MCF 10A (cell line): ENCODE measurements around the gene CRAMP1. TPM values are rescaled to one million over a fixed set of nuclear protein-coding genes. Genes with fewer than 3 reads are reported as not detected.

ENCODE experiments used
- BruUV-seq: library from RNA; stranded (reverse); fragments of 400-500 nt; replicated peaks from 2 replicates; lab custom pipeline; 2021; lab: Mats Ljungman, UMichigan
- CTCF ChIA-PET: fragments of 300-600 bp; sonication (Branson Sonifier 250); formaldehyde crosslinking; extraction: SDS; loops from one replicate; lab custom pipeline; 2021; ENCODE audit warnings: antibody characterized with exemption, inconsistent platforms; lab: Yijun Ruan, JAX
- POLR2A ChIA-PET: fragments of 300-600, 350-650 bp; sonication (Branson Sonifier 250); formaldehyde crosslinking; extraction: SDS; loops from one replicate; lab custom pipeline; 2020; ENCODE audit warnings: antibody characterized with exemption, inconsistent platforms; lab: Yijun Ruan, JAX
- DNase-seq: peaks from one replicate; pipeline ENCODE4 v3.0.0-alpha.2; 2018; ENCODE audit not compliant: unreplicated experiment
- H3K27ac Mint-ChIP-seq: one replicate; pipeline ENCODE4 v1.8.0; 2022; ENCODE audit warnings: mild to moderate bottlenecking, low read depth, mixed read lengths; ENCODE audit not compliant: unreplicated experiment
- H3K27me3 Mint-ChIP-seq: one replicate; pipeline ENCODE4 v1.8.0; 2022; ENCODE audit warnings: mixed read lengths; ENCODE audit not compliant: insufficient read depth, unreplicated experiment
- H3K36me3 Mint-ChIP-seq: one replicate; pipeline ENCODE4 v1.8.0; 2022; ENCODE audit warnings: mild to moderate bottlenecking, moderate library complexity, mixed read lengths; ENCODE audit not compliant: insufficient read depth, unreplicated experiment
- H3K4me1 Mint-ChIP-seq: one replicate; pipeline ENCODE4 v1.8.0; 2022; ENCODE audit warnings: mixed read lengths; ENCODE audit not compliant: insufficient read depth, unreplicated experiment
- H3K4me3 Mint-ChIP-seq: one replicate; pipeline ENCODE4 v1.8.0; 2022; ENCODE audit warnings: mild to moderate bottlenecking, moderate library complexity, mixed read lengths; ENCODE audit not compliant: unreplicated experiment
- H3K9me3 Mint-ChIP-seq: one replicate; pipeline ENCODE4 v1.8.0; 2022; ENCODE audit warnings: mixed read lengths; ENCODE audit not compliant: unreplicated experiment
- CTCF ChIP-seq: fragments of 200-600 bp; IDR thresholded peaks from one replicate; pipeline ENCODE4 v1.8.0; 2022; ENCODE audit warnings: antibody characterized with exemption, mild to moderate bottlenecking; ENCODE audit not compliant: unreplicated experiment
- intact Hi-C: fragments of 100-400 bp; cut with micrococcal nuclease; formaldehyde crosslinking; loops from 2 replicates; pipeline ENCODE4 v1.14.1; 2022
- total RNA-seq: library from RNA; stranded (reverse); gene quantifications from 2 replicates; pipeline ENCODE4 v1.2.3, GENCODE V29; 2022

Gene CRAMP1
- total RNA-seq, 1 experiment from 2014 or later = 26.3 TPM

- intact Hi-C loops = loop anchor here (5.0 kb wide), 1 partner anchor 64 kb away; the partner anchor contains the start of genes CRAMP1 and IFT140
- Mint-ChIP-seq H3K27ac (no peak overlapping the region), H3K36me3 (peaks cover 54% of the 10 kb centered on the region)
Observed at GRCh38 chr16:1676661-1677060, 64.5 kb downstream of the CRAMP1 start.

GRCh38 chr16:1677339-1677738, 65.2 kb downstream of the CRAMP1 start:
- peaks cover 52% of the 10 kb centered on the region for H3K36me3 Mint-ChIP-seq
- H3K27ac Mint-ChIP-seq = no peak overlapping the region
- no peaks in the 10 kb centered on the region for H3K27me3 Mint-ChIP-seq
- H3K4me3 Mint-ChIP-seq = peak overlapping the region; percentile 15
- no peak for TF ChIP-seq CTCF
- H3K9me3 Mint-ChIP-seq = no peaks in the 10 kb centered on the region
- H3K4me1 Mint-ChIP-seq = peaks cover 26% of the 10 kb centered on the region
- intact Hi-C loops = loop anchor here (5.0 kb wide), 1 partner anchor 65 kb away; the partner anchor contains the start of genes CRAMP1 and IFT140
- DNase-seq = no peak
- no TSS peak for BruUV-seq
- POLR2A ChIA-PET = interaction anchor here (0.6 to 3.4 kb wide), 23 partner anchors 13 to 1075 kb away, joined by 3 to 80 read pairs (median 5); partner anchors contain the start of genes CRAMP1, EME2, IFT140 and MAPK8IP3
- CTCF ChIA-PET = interaction anchor here (1.6 to 2.5 kb wide), 3 partner anchors 12 to 47 kb away, joined by 12 to 15 read pairs (median 14); partner anchors contain the start of gene MAPK8IP3

More at GRCh38 chr16:1676661-1677060, 64.5 kb downstream of the CRAMP1 start:
- CTCF ChIA-PET = interaction anchor here (1.6 to 2.5 kb wide), 2 partner anchors 13 to 29 kb away, joined by 12 to 15 read pairs; partner anchors contain the start of gene MAPK8IP3
- no peak for DNase-seq
- no peak for TF ChIP-seq CTCF
- BruUV-seq = no TSS peak
- Mint-ChIP-seq H3K4me1 (peaks cover 26% of the 10 kb centered on the region), H3K9me3 (no peaks in the 10 kb centered on the region), H3K27me3 (no peaks in the 10 kb centered on the region), H3K4me3 (peak overlapping the region; percentile 19)
- POLR2A ChIA-PET = interaction anchor here (0.8 to 3.4 kb wide), 6 partner anchors 12 to 95 kb away, joined by 3 to 32 read pairs (median 5); partner anchors contain the start of genes CRAMP1, EME2, IFT140 and MAPK8IP3

GRCh38 chr16:1677942-1678499, 65.9 kb downstream of the CRAMP1 start, which contains the start of gene JPT2:
JPT2 (plus strand) TSS chr16:1678279; CDS start chr16:1678313, 34 bp downstream.
- H3K36me3 Mint-ChIP-seq = peaks cover 49% of the 10 kb centered on the region
- ChIA-PET POLR2A (interaction anchor here (0.6 to 3.4 kb wide), 32 partner anchors 12 to 1074 kb away, joined by 3 to 80 read pairs (median 5); partner anchors contain the start of genes CRAMP1, EME2, IFT140 and MAPK8IP3), CTCF (interaction anchor here (0.6 to 2.5 kb wide), 6 partner anchors 11 to 321 kb away, joined by 3 to 15 read pairs (median 8); partner anchors contain the start of gene MAPK8IP3)
- peaks cover 26% of the 10 kb centered on the region for H3K4me1 Mint-ChIP-seq
- peak within 1 kb of the TSS; percentile 94 for H3K4me3 Mint-ChIP-seq
- intact Hi-C loops = loop anchor here (1.0 to 5.0 kb wide), 4 partner anchors 13 to 66 kb away; partner anchors contain the start of genes CRAMP1 and IFT140
- H3K27me3 Mint-ChIP-seq = no peaks in the 10 kb centered on the region
- peak within 1 kb of the TSS; percentile 80 for H3K27ac Mint-ChIP-seq
- H3K9me3 Mint-ChIP-seq = no peaks in the 10 kb centered on the region
- no TSS peak for BruUV-seq
- TF ChIP-seq CTCF = no peak
- peak; percentile 98 for DNase-seq
